Endothelial cell of umbilical vein (primary cell): ENCODE results near the gene HAVCR1. TPM values are rescaled to one million over a fixed set of nuclear protein-coding genes. Genes with fewer than 3 reads are reported as not detected.

Experiments used
- BruUV-seq: library from RNA; stranded (reverse); fragments of 400-500 nt; replicated peaks from 2 replicates; lab custom pipeline; 2021; lab: Mats Ljungman, UMichigan
- CTCF ChIA-PET: fragments of 300-600, 350-600 bp; sonication (Branson Sonifier 250); formaldehyde crosslinking; loops from one replicate; lab custom pipeline; 2021; ENCODE audit warnings: antibody characterized with exemption, inconsistent platforms; lab: Charles Lee
- POLR2A ChIA-PET: fragments of 300-600, 350-600 bp; sonication (Branson Sonifier 250); formaldehyde crosslinking; loops from one replicate; lab custom pipeline; 2021; ENCODE audit warnings: antibody characterized with exemption, inconsistent platforms; lab: Charles Lee
- DNase-seq: peaks from one replicate; pipeline ENCODE4 v3.0.0-alpha.2; 2011; ENCODE audit warnings: low read depth, low spot score
- FAIRE-seq: peaks from 2 replicates; lab custom pipeline; 2011; peaks lifted over from hg19 to GRCh38; lab: Jason Lieb, UNC
- H2AFZ ChIP-seq: 2 replicates; pipeline ENCODE4 v1.6.0; 2012; ENCODE audit warnings: low read depth, low read length, control low read depth, inconsistent platforms
- H3K27ac ChIP-seq: 2 replicates; pipeline ENCODE4 v1.5.1; 2011; ENCODE audit warnings: low read depth, mild to moderate bottlenecking, control low read depth, low read length, moderate library complexity; ENCODE audit not compliant: insufficient read depth
- H3K27me3 ChIP-seq, 2 experiments: 2 replicates each; pipeline versions ENCODE4 v1.6.0 to v1.6.1; 2011; ENCODE audit warnings: low read length in 2 of 2, mixed read lengths in 1 of 2; ENCODE audit not compliant: control insufficient read depth in 2 of 2, insufficient read depth in 2 of 2
- H3K36me3 ChIP-seq, 2 experiments: 2 replicates in 1 of 2; 3 replicates in 1 of 2; pipeline ENCODE4 v1.5.1; 2011; ENCODE audit warnings: low read length in 2 of 2, mild to moderate bottlenecking in 1 of 2, moderate library complexity in 1 of 2; ENCODE audit not compliant: control insufficient read depth in 2 of 2, insufficient read depth in 2 of 2; ENCODE audit errors: extremely low read depth in 1 of 2
- H3K4me1 ChIP-seq: 3 replicates; pipeline ENCODE4 v1.5.1; 2011; ENCODE audit warnings: mild to moderate bottlenecking, low read length; ENCODE audit not compliant: control insufficient read depth, insufficient read depth; ENCODE audit errors: extremely low read depth
- H3K4me2 ChIP-seq: 2 replicates; pipeline ENCODE4 v1.6.1; 2011; ENCODE audit warnings: low read length, control low read depth, mixed read lengths; ENCODE audit not compliant: insufficient read depth
- H3K4me3 ChIP-seq, 3 experiments: fragments of 200-600 bp in 1 of 3; sonication (generic), shearing (Covaris generic) in 1 of 3; replicated peaks in 1 of 3; 2 replicates each; pipeline ENCODE4 v1.5.1; 2011 to 2016; ENCODE audit warnings: control low read depth in 3 of 3, low read length in 3 of 3, mild to moderate bottlenecking in 2 of 3, inconsistent platforms in 1 of 3, low read depth in 1 of 3, moderate library complexity in 1 of 3; ENCODE audit not compliant: insufficient read depth in 1 of 3
- H3K79me2 ChIP-seq: 2 replicates; pipeline ENCODE4 v1.6.0; 2012; ENCODE audit warnings: low read length, inconsistent platforms; ENCODE audit not compliant: control insufficient read depth, insufficient read depth
- H3K9ac ChIP-seq: replicated peaks from 2 replicates; pipeline ENCODE3; 2011; ENCODE audit warnings: low read length, control low read depth; ENCODE audit not compliant: insufficient read depth; ENCODE audit errors: extremely low read depth
- H3K9me1 ChIP-seq: replicated peaks from 3 replicates; pipeline ENCODE4 v1.6.0; 2011; ENCODE audit warnings: mild to moderate bottlenecking, low read length; ENCODE audit not compliant: control insufficient read depth, insufficient read depth; ENCODE audit errors: extremely low read depth
- H3K9me3 ChIP-seq: replicated peaks from 2 replicates; pipeline ENCODE4 v1.5.1; 2012; ENCODE audit warnings: low read length, inconsistent platforms; ENCODE audit not compliant: control insufficient read depth, insufficient read depth
- H4K20me1 ChIP-seq: replicated peaks from 2 replicates; pipeline ENCODE3; 2011; ENCODE audit warnings: mild to moderate bottlenecking, low read length; ENCODE audit not compliant: control insufficient read depth, insufficient read depth; ENCODE audit errors: extremely low read depth
- CTCF ChIP-seq, 2 donors: IDR thresholded peaks; 1 replicate in 1 of 2; 2 replicates in 1 of 2; pipeline ENCODE4 v1.5.1; 2011; ENCODE audit warnings: low read length in 2 of 2, mild to moderate bottlenecking in 2 of 2, moderate library complexity in 2 of 2, control low read depth in 1 of 2, inconsistent platforms in 1 of 2, low read depth in 1 of 2; ENCODE audit not compliant: insufficient read depth in 1 of 2; ENCODE audit errors: extremely low read depth in 1 of 2
- EZH2 ChIP-seq: IDR thresholded peaks from 2 replicates; pipeline ENCODE4 v1.6.1; 2012; ENCODE audit warnings: borderline replicate concordance, low read depth, mild to moderate bottlenecking, moderate library complexity, low read length, inconsistent platforms; ENCODE audit not compliant: severe bottlenecking
- FOS ChIP-seq: IDR thresholded peaks from 2 replicates; pipeline ENCODE4 v1.6.1; 2011; ENCODE audit warnings: mild to moderate bottlenecking, low read length, moderate library complexity, borderline replicate concordance; ENCODE audit not compliant: insufficient read depth
- GATA2 ChIP-seq: IDR thresholded peaks from 2 replicates; pipeline ENCODE4 v1.7.0; 2011; ENCODE audit warnings: low read depth, mild to moderate bottlenecking, moderate library complexity, mixed read lengths, low read length; ENCODE audit not compliant: insufficient read length, insufficient read depth
- JUN ChIP-seq: IDR thresholded peaks from 2 replicates; pipeline ENCODE4 v1.6.1; 2011; ENCODE audit warnings: borderline replicate concordance, low read depth; ENCODE audit not compliant: insufficient read length, insufficient read depth
- MAX ChIP-seq: IDR thresholded peaks from 2 replicates; pipeline ENCODE4 v1.6.1; 2011; ENCODE audit not compliant: insufficient read depth, insufficient read length
- MYC ChIP-seq: IDR thresholded peaks from one replicate; pipeline ENCODE4 v1.6.1; 2011; ENCODE audit warnings: mild to moderate bottlenecking, low read depth, low read length
- POLR2A ChIP-seq: IDR thresholded peaks from 2 replicates; pipeline ENCODE4 v1.6.1; 2012; ENCODE audit warnings: low read depth, mild to moderate bottlenecking, control low read depth, low read length
- POLR2AphosphoS5 ChIP-seq: IDR thresholded peaks from 2 replicates; pipeline ENCODE4 v1.6.1; 2012; ENCODE audit warnings: low read depth, mild to moderate bottlenecking, control low read depth, low read length, moderate library complexity; ENCODE audit not compliant: insufficient read depth
- dilution Hi-C: fragments of 300-500 bp; cut with MboI; formaldehyde crosslinking; loops from one replicate; pipeline ENCODE4 v1.15.0; 2019; ENCODE audit warnings: low sequenced_read_pairs; ENCODE audit not compliant: extremely low pct_ligation_motif_present
- intact Hi-C: fragments of 100-400 bp; cut with micrococcal nuclease; formaldehyde crosslinking; loops from one replicate; pipeline ENCODE4 v1.10.0; 2022
- polyA plus RNA-seq, 4 experiments: library from polyadenylated mRNA; depleted of rRNA in 3 of 4; stranded (reverse) in 3 of 4; unstranded in 1 of 4; fragments of >200 nt; gene quantifications; 2 replicates each; pipeline versions ENCODE4 v1.2.1 to v1.2.3, GENCODE V29; 2011 to 2012; ENCODE audit warnings: missing spikeins in 1 of 4
- total RNA-seq: library from RNA; stranded (reverse); gene quantifications from 2 replicates; pipeline ENCODE4 v1.2.3, GENCODE V29; 2021

Gene HAVCR1
- total and polyA plus RNA-seq, 2 donors (not counting 3 experiments of a cell fraction or from before 2014, with no cell fraction given) = not detected

GRCh38 chr5:157067005-157067404, 8.1 kb upstream of the HAVCR1 start:
- Histone ChIP-seq H2AFZ (no peak overlapping the region), H3K27me3 (no peaks in the 10 kb centered on the region), H4K20me1 (no peaks in the 10 kb centered on the region), H3K9me3 (no peaks in the 10 kb centered on the region), H3K9me1 (no peaks in the 10 kb centered on the region), H3K9ac (no peak overlapping the region), H3K4me1 (no peaks in the 10 kb centered on the region), H3K4me3 (no peak overlapping the region), H3K36me3 (no peaks in the 10 kb centered on the region), H3K27ac (no peak overlapping the region), H3K79me2 (no peaks in the 10 kb centered on the region), H3K4me2 (no peak overlapping the region)
- no peak for FAIRE-seq
- BruUV-seq = no TSS peak
- CTCF ChIA-PET = no interaction called here
- dilution Hi-C loops (no loop called here), intact Hi-C loops (no loop called here)
- TF ChIP-seq MYC (no peak), POLR2AphosphoS5 (no peak), EZH2 (no peak), GATA2 (no peak), CTCF (IDR thresholded peaks at IDR 0.05; ENCODE audit: extremely low read depth in 1 of 2, insufficient read depth in 1 of 2, low read depth in 1 of 2, low read length in 2 of 2) (no peak), JUN (no peak), POLR2A (no peak), FOS (no peak), MAX (no peak)
- POLR2A ChIA-PET = no interaction called here
- DNase-seq = no peak
